SK-N-SH (cell line): ENCODE measurements around the gene PEX11A.

Source experiments
- CTCF ChIP-seq: fragments of 200-600 bp; sonication (generic); IDR thresholded peaks from 2 replicates; pipeline ENCODE4 v1.6.1; 2017; ENCODE audit warnings: antibody characterized with exemption, mild to moderate bottlenecking, moderate library complexity
- ELF1 ChIP-seq: IDR thresholded peaks from 2 replicates; pipeline ENCODE4 v1.4.0; 2012
- GABPA ChIP-seq: IDR thresholded peaks from 2 replicates; pipeline ENCODE4 v1.4.0; 2012; ENCODE audit warnings: low read depth, mild to moderate bottlenecking
- MEF2A ChIP-seq: IDR thresholded peaks from 2 replicates; pipeline ENCODE4 v1.4.0; 2012; ENCODE audit warnings: low read depth, borderline replicate concordance
- POLR2AphosphoS5 ChIP-seq: IDR thresholded peaks from 2 replicates; pipeline ENCODE4 v1.6.1; 2012; ENCODE audit warnings: low read depth, low read length

DNA sequence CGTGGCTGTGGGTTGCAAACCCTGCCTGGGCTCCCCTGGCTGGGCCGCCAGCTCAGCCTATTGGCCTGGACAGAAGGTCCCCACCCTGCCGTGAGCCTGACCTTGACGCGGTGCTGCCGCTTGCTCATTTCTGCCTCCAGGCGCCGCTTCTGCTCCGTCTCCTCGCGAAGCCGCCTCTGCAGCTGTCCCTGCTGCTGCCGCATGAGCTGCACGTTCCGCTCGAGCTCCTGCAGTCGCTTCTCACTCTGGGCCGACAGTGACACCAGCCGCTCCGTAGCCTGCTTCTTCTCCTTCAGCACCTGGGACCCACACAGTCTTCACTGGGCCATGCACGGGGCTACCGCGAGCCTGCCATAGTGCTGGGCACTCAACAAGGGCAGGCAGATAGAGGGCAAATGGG lies 57.0 kb downstream of the PEX11A start:
- TF ChIP-seq MEF2A (no peak), CTCF (no peak), POLR2AphosphoS5 (no peak), GABPA (no peak), ELF1 (no peak)
